Karpas-422 (cell line): ENCODE measurements around the gene PLD1. TPM values are rescaled to one million over a fixed set of nuclear protein-coding genes. Genes with fewer than 3 reads are reported as not detected.
A peak's percentile ranks its signal among the peaks of the same experiment; 100 is the strongest.

ENCODE experiments used
- DNase-seq: peaks from one replicate; pipeline ENCODE4 v3.0.0-alpha.2; 2015
- H2AFZ ChIP-seq: fragments of 200-600 bp; sonication (generic); 2 replicates; pipeline ENCODE4 v1.6.1; 2014; ENCODE audit warnings: antibody characterized with exemption, low read length, mixed read lengths
- H3K27ac ChIP-seq: fragments of 200-600 bp; sonication (generic); 2 replicates; pipeline ENCODE4 v1.5.1; 2014; ENCODE audit warnings: mild to moderate bottlenecking, low read length, moderate library complexity
- H3K27me3 ChIP-seq: fragments of 200-600 bp; sonication (generic); 2 replicates; pipeline ENCODE4 v1.6.1; 2014; ENCODE audit warnings: low read length, mixed read lengths
- H3K36me3 ChIP-seq: fragments of 200-600 bp; sonication (generic); 2 replicates; pipeline ENCODE4 v1.6.1; 2014; ENCODE audit warnings: low read length, mixed read lengths; ENCODE audit not compliant: insufficient read depth
- H3K4me1 ChIP-seq: fragments of 200-600 bp; sonication (generic); 2 replicates; pipeline ENCODE4 v1.6.1; 2014; ENCODE audit warnings: mild to moderate bottlenecking, low read length, mixed read lengths
- H3K4me2 ChIP-seq: fragments of 200-600 bp; sonication (generic); 2 replicates; pipeline ENCODE4 v1.6.1; 2014; ENCODE audit warnings: low read length, low read depth, mild to moderate bottlenecking; ENCODE audit not compliant: poor library complexity, severe bottlenecking
- H3K4me3 ChIP-seq: fragments of 200-600 bp; sonication (generic); 2 replicates; pipeline ENCODE4 v1.5.1; 2014; ENCODE audit warnings: mild to moderate bottlenecking, antibody characterized with exemption, low read length, mixed read lengths
- H3K79me2 ChIP-seq: fragments of 200-600 bp; sonication (generic); 2 replicates; pipeline ENCODE4 v1.6.1; 2014; ENCODE audit warnings: mild to moderate bottlenecking, low read length, mixed read lengths
- H3K9ac ChIP-seq: fragments of 200-600 bp; sonication (generic); 2 replicates; pipeline ENCODE4 v1.6.0; 2014; ENCODE audit warnings: low read length
- H3K9me2 ChIP-seq: fragments of 200-600 bp; sonication (generic), shearing (Covaris generic); replicated peaks from 2 replicates; pipeline ENCODE4 v1.6.0; 2014; ENCODE audit warnings: mild to moderate bottlenecking, low read length, moderate library complexity; ENCODE audit not compliant: insufficient read depth
- H3K9me3 ChIP-seq: fragments of 300-700, 200-600 bp; sonication (generic); 2 replicates; pipeline ENCODE4 v1.6.1; 2014; ENCODE audit warnings: low read length, mixed read lengths
- H4K20me1 ChIP-seq: fragments of 200-600 bp; sonication (generic); 2 replicates; pipeline ENCODE4 v1.6.1; 2014; ENCODE audit warnings: mild to moderate bottlenecking, antibody characterized with exemption, low read length, low read depth; ENCODE audit not compliant: insufficient read depth
- total RNA-seq: library from RNA; depleted of rRNA; stranded (reverse); fragments of >200 nt; shearing (Covaris generic); gene quantifications from 2 replicates; pipeline ENCODE4 v1.2.3, GENCODE V29; 2014; ENCODE audit warnings: low replicate concordance

Gene PLD1
- total RNA-seq, 1 experiment from 2014 or later, result not detected

GRCh38 chr3:171801738-171802589 is 8.3 kb downstream of the PLD1 start:
- Histone ChIP-seq H3K9me3 (no peaks in the 10 kb centered on the region), H3K27me3 (no peaks in the 10 kb centered on the region), H3K9ac (no peak overlapping the region), H3K36me3 (no peaks in the 10 kb centered on the region), H3K4me2 (no peak overlapping the region), H3K4me1 (peaks cover 10% of the 10 kb centered on the region), H4K20me1 (no peaks in the 10 kb centered on the region), H3K27ac (no peak overlapping the region), H3K9me2 (no peaks in the 10 kb centered on the region), H2AFZ (no peak overlapping the region), H3K79me2 (no peaks in the 10 kb centered on the region), H3K4me3 (no peak overlapping the region)
- DNase-seq, result no peak

GRCh38 chr3:171799501-171799900 is 10.8 kb downstream of the PLD1 start:
- Histone ChIP-seq H3K4me1 (peaks cover 11% of the 10 kb centered on the region), H3K9ac (no peak overlapping the region), H3K79me2 (no peaks in the 10 kb centered on the region), H3K4me3 (no peak overlapping the region), H3K9me2 (no peaks in the 10 kb centered on the region), H3K27ac (no peak overlapping the region), H4K20me1 (no peaks in the 10 kb centered on the region), H3K4me2 (no peak overlapping the region), H3K36me3 (no peaks in the 10 kb centered on the region), H2AFZ (no peak overlapping the region), H3K27me3 (no peaks in the 10 kb centered on the region), H3K9me3 (no peaks in the 10 kb centered on the region)
- no peak for DNase-seq

- no peak for DNase-seq
- no peaks in the 10 kb centered on the region for H3K27me3 ChIP-seq
- no peaks in the 10 kb centered on the region for H3K36me3 ChIP-seq
- H3K9me3 ChIP-seq, result no peaks in the 10 kb centered on the region
- no peaks in the 10 kb centered on the region for H4K20me1 ChIP-seq
- H3K4me3 ChIP-seq, result no peak overlapping the region
- H2AFZ ChIP-seq, result no peak overlapping the region
- H3K4me2 ChIP-seq, result no peak overlapping the region
- H3K9ac ChIP-seq, result no peak overlapping the region
- no peaks in the 10 kb centered on the region for H3K9me2 ChIP-seq
- no peak overlapping the region for H3K27ac ChIP-seq
- H3K4me1 ChIP-seq, result peaks cover 11% of the 10 kb centered on the region
- H3K79me2 ChIP-seq, result no peaks in the 10 kb centered on the region
These were observed 12.4 kb downstream of the PLD1 start for GRCh38 chr3:171797873-171798272.

DNA sequence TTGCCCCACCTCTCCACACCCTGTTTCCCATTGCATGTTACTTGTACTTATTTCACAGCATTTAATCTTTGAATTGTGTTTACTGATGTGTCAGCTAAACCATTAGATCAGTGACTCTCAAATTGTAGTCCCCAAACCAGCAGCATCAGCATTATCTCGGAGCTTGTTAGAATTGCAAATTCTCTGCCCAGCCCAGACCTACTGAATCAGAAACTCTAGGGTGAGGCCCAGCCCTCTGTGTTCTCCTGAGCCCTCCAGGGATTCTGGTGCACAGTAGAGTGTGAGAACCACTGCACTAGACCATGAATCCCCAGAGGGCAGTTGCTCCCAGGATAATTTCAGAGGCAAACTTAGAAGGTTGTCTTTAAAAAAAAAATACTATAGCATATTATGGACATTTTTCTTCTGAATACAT is 13.0 kb downstream of the PLD1 start:
- no peak overlapping the region for H3K27ac ChIP-seq
- no peak overlapping the region for H3K4me3 ChIP-seq
- H3K36me3 ChIP-seq, result no peaks in the 10 kb centered on the region
- no peak overlapping the region for H3K9ac ChIP-seq
- no peak overlapping the region for H2AFZ ChIP-seq
- H3K9me3 ChIP-seq, result no peaks in the 10 kb centered on the region
- H3K79me2 ChIP-seq, result no peaks in the 10 kb centered on the region
- peaks cover 11% of the 10 kb centered on the region for H3K4me1 ChIP-seq
- no peaks in the 10 kb centered on the region for H3K27me3 ChIP-seq
- no peaks in the 10 kb centered on the region for H3K9me2 ChIP-seq
- no peak overlapping the region for H3K4me2 ChIP-seq
- DNase-seq, result peak; percentile 67
- no peaks in the 10 kb centered on the region for H4K20me1 ChIP-seq

- Histone ChIP-seq H3K9me3 (no peaks in the 10 kb centered on the region), H3K27ac (no peak overlapping the region), H3K9me2 (no peaks in the 10 kb centered on the region), H3K4me3 (no peak overlapping the region), H3K36me3 (no peaks in the 10 kb centered on the region), H3K9ac (no peak overlapping the region), H3K4me1 (peaks cover 11% of the 10 kb centered on the region), H3K79me2 (no peaks in the 10 kb centered on the region), H3K27me3 (no peaks in the 10 kb centered on the region), H4K20me1 (no peaks in the 10 kb centered on the region), H3K4me2 (no peak overlapping the region), H2AFZ (no peak overlapping the region)
- DNase-seq, result no peak
These were observed 13.5 kb downstream of the PLD1 start for GRCh38 chr3:171796625-171797264.

GRCh38 chr3:171792531-171792930 is 17.8 kb downstream of the PLD1 start:
- no peak for DNase-seq
- H3K27me3 ChIP-seq, result no peaks in the 10 kb centered on the region
- no peak overlapping the region for H3K4me3 ChIP-seq
- no peaks in the 10 kb centered on the region for H3K79me2 ChIP-seq
- H3K9ac ChIP-seq, result no peak overlapping the region
- no peak overlapping the region for H3K27ac ChIP-seq
- H3K4me1 ChIP-seq, result peaks cover 21% of the 10 kb centered on the region
- H3K4me2 ChIP-seq, result no peak overlapping the region
- H3K9me2 ChIP-seq, result no peaks in the 10 kb centered on the region
- no peaks in the 10 kb centered on the region for H3K36me3 ChIP-seq
- no peak overlapping the region for H2AFZ ChIP-seq
- no peaks in the 10 kb centered on the region for H3K9me3 ChIP-seq
- H4K20me1 ChIP-seq, result no peaks in the 10 kb centered on the region

DNA sequence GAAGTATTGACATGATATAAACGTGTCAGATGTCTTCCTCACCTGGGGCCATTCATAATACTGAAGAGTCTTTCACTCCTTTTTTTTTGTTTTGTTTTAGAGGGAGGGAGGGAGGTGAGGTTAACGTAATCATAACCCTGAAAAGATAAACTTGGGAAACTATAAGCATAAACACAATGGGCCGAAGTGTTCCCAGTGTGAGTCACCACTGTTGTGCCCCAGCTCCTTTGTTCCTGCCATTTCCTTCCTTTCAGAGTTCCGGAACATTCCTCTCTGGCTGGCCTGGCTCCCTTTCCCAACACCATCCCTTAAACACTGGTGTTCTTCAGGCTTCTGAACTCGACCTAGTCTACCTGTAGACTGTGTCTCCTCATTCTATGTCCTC is 18.6 kb downstream of the PLD1 start:
- Histone ChIP-seq H3K9me2 (no peaks in the 10 kb centered on the region), H3K9ac (no peak overlapping the region), H3K36me3 (no peaks in the 10 kb centered on the region), H3K79me2 (no peaks in the 10 kb centered on the region), H4K20me1 (no peaks in the 10 kb centered on the region), H3K27ac (no peak overlapping the region), H3K9me3 (no peaks in the 10 kb centered on the region), H3K4me3 (no peak overlapping the region), H3K4me1 (peaks cover 14% of the 10 kb centered on the region), H3K4me2 (no peak overlapping the region), H3K27me3 (no peaks in the 10 kb centered on the region), H2AFZ (no peak overlapping the region)
- DNase-seq, result no peak

DNA sequence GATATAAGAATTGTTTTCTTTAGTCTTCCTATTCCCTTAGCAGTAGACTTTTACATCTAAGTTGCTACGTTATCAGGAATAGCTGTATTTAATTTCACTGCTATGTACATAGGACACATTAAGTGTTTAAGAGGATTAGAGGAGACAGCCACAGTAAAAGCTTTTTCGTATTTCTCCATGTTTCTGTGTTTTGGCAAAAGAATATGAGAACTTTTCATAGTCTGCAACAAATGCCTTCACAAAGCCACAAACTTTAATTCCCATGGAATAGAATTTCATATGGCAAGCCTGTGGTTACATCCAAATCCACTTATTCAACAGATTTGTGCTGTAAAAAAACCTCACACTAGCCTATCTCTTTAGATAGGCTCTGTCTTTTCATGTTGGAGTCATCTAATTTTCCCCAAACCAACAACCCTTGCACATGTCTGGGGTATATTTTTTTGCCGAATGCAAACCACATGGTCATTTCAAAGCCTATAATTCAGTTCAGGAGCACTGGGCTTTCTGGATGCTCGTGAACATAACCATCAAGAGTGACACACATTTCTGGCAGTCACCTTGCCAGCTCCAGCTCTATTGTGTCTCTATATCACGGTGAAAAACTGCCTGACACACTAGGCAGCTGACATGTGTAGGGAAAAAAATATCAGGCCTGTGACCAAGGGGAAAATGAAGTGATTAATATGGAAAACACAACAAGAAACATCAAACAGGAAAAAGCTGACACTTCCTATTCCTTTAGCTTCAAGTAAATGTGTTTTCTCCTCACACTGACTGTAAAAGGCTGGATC is 19.2 kb downstream of the PLD1 start:
- Histone ChIP-seq H3K27ac (no peak overlapping the region), H3K79me2 (no peaks in the 10 kb centered on the region), H3K27me3 (no peaks in the 10 kb centered on the region), H3K9me3 (no peaks in the 10 kb centered on the region), H3K9me2 (no peaks in the 10 kb centered on the region), H4K20me1 (no peaks in the 10 kb centered on the region), H3K36me3 (no peaks in the 10 kb centered on the region), H3K4me3 (no peak overlapping the region), H3K9ac (no peak overlapping the region), H2AFZ (0 out of 2 replicates have a peak overlapping the region, but pooled peaks have one; percentile 14), H3K4me1 (peaks cover 14% of the 10 kb centered on the region), H3K4me2 (no peak overlapping the region)
- DNase-seq, result no peak
